HEK293T (cell line): ENCODE results near the gene ARHGAP26.

Experiments
- HDGF ChIP-seq: fragments of 450-650 bp; IDR thresholded peaks from 2 replicates; pipeline ENCODE4 v1.6.1; 2017; ENCODE audit warnings: antibody characterized with exemption, borderline replicate concordance
- ZNF384 ChIP-seq: fragments of 450-650 bp; IDR thresholded peaks from 2 replicates; pipeline ENCODE4 v1.6.1; 2016

DNA sequence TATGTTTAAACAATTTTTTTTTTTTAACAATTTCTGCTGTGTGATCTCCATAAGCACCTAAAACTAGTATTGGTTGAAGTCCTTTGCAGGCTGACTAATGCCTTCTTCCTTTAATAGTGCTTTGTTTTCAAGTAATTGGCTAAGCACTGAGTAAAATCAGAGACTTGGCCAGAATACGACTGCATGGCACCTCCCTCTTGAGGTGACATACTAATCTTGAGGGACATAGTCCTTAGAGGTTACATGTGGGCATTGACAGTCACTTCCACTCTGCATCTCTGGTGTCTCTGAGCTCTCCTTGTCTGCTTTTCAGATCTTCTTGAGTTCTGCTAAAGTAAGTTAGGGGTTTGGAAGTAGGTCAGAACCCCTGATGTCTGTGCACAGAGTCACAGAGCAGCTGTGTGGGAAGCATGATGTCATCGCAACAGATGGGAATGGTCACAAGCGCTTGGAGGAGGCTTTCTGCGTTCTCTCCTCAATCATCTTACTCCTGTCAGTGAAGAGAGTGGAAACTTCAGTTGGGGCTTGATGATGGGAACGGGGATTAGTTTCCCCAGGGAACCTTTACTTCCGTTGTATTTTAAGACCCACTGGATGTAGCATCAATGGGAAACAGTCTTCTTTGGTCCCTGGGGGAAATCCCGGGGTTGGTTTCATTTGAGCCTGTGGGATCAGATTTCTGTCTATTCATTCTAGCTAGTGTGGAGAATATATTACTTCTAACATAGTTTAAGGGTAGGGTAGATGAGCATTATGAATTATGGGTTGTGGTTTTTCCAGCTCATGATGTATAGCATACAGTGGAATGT is 136.9 kb downstream of the ARHGAP26 start:
- TF ChIP-seq HDGF (no peak), ZNF384 (no peak)
